Activated CD4-positive, CD25-positive, alpha-beta regulatory T cell (primary cell): ENCODE measurements around the gene MCM6.

Experiments used
- DNase-seq, 4 experiments: peaks; one replicate each; lab custom pipeline; 2025; lab: John Stamatoyannopoulos, UW

The MCM6 gene

GRCh38 chr2:135863233-135863632 lies 13.0 kb downstream of the MCM6 start:
- DNase-seq, result no peak

GRCh38 chr2:135862718-135863117 lies 13.5 kb downstream of the MCM6 start:
- DNase-seq, result no peak

GRCh38 chr2:135853401-135853800 lies 22.8 kb downstream of the MCM6 start:
- DNase-seq, result no peak

- DNase-seq, result no peak
Measured at GRCh38 chr2:135851858-135852257, 24.4 kb downstream of the MCM6 start.

- no peak for DNase-seq
Measured at GRCh38 chr2:135850892-135851668, 25.2 kb downstream of the MCM6 start.

- DNase-seq, result no peak
Measured at GRCh38 chr2:135849087-135849486, 27.2 kb downstream of the MCM6 start.

- DNase-seq, result no peak
Measured at GRCh38 chr2:135845997-135846396, 30.2 kb downstream of the MCM6 start.

- no peak for DNase-seq
Measured at GRCh38 chr2:135845257-135845656, 31.0 kb downstream of the MCM6 start.

- DNase-seq, result no peak
Measured at GRCh38 chr2:135844301-135844895, 31.8 kb downstream of the MCM6 start.

- no peak for DNase-seq
Measured at GRCh38 chr2:135843671-135844070, 32.6 kb downstream of the MCM6 start.

GRCh38 chr2:135840601-135841000 lies 35.6 kb downstream of the MCM6 start:
- DNase-seq, result no peak

GRCh38 chr2:135839713-135840112 lies 36.5 kb downstream of the MCM6 start:
- DNase-seq, result no peak

GRCh38 chr2:135838502-135838901 lies 37.7 kb downstream of the MCM6 start:
- no peak for DNase-seq

- no peak for DNase-seq
Measured at GRCh38 chr2:135836596-135837270, 39.5 kb downstream of the MCM6 start, which contains the start of gene LCT. LCT (minus strand) TSS chr2:135837184; CDS start chr2:135837169, 15 bp downstream.

GRCh38 chr2:135832891-135833290 lies 43.4 kb downstream of the MCM6 start:
- DNase-seq, result no peak

GRCh38 chr2:135831180-135831812 lies 44.9 kb downstream of the MCM6 start:
- DNase-seq, result no peak

GRCh38 chr2:135829378-135830135 lies 46.7 kb downstream of the MCM6 start:
- DNase-seq, result no peak

GRCh38 chr2:135826544-135826943 lies 49.7 kb downstream of the MCM6 start:
- DNase-seq, result no peak

GRCh38 chr2:135825550-135826176 lies 50.6 kb downstream of the MCM6 start:
- no peak for DNase-seq

GRCh38 chr2:135825131-135825530 lies 51.1 kb downstream of the MCM6 start:
- no peak for DNase-seq

GRCh38 chr2:135822855-135823254 lies 53.4 kb downstream of the MCM6 start:
- no peak for DNase-seq
